AG09319 (cell line): Measurements from ENCODE around the gene NCOA7.
A peak's percentile ranks its signal among the peaks of the same experiment; 100 is the strongest.

Experiments
- DNase-seq: peaks from one replicate; pipeline ENCODE4 v3.0.0-alpha.2; 2010; ENCODE audit warnings: low read depth; ENCODE audit errors: extremely low read depth
- TF ChIP-seq, protein P1 (sequence below): IDR thresholded peaks from 2 replicates; pipeline ENCODE4 v1.5.1; 2011; ENCODE audit warnings: low read depth, mild to moderate bottlenecking, inconsistent platforms, low read length, moderate library complexity

The NCOA7 gene

DNA sequence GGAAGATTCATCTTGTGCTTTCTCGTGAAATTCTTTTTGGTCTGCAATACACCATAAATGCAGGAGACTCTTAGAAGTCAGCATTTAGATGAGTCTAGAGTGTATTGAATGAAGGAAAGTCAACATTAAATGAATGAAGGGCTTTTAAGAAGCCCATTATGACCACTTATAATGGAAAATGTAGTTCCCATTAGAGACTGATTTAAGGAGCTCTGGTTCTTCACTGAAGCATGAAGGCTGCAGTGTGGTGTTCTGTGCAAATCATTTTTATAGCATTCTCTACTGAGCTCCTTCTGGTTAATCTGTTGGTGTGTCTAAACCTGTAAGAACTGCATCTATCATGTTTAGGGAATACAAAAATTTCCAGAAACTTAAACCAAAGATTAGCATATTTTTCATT, 19.7 kb downstream of the NCOA7 start:
- no peak for DNase-seq
- TF ChIP-seq, protein P1, sequence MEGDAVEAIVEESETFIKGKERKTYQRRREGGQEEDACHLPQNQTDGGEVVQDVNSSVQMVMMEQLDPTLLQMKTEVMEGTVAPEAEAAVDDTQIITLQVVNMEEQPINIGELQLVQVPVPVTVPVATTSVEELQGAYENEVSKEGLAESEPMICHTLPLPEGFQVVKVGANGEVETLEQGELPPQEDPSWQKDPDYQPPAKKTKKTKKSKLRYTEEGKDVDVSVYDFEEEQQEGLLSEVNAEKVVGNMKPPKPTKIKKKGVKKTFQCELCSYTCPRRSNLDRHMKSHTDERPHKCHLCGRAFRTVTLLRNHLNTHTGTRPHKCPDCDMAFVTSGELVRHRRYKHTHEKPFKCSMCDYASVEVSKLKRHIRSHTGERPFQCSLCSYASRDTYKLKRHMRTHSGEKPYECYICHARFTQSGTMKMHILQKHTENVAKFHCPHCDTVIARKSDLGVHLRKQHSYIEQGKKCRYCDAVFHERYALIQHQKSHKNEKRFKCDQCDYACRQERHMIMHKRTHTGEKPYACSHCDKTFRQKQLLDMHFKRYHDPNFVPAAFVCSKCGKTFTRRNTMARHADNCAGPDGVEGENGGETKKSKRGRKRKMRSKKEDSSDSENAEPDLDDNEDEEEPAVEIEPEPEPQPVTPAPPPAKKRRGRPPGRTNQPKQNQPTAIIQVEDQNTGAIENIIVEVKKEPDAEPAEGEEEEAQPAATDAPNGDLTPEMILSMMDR: no peak

DNA sequence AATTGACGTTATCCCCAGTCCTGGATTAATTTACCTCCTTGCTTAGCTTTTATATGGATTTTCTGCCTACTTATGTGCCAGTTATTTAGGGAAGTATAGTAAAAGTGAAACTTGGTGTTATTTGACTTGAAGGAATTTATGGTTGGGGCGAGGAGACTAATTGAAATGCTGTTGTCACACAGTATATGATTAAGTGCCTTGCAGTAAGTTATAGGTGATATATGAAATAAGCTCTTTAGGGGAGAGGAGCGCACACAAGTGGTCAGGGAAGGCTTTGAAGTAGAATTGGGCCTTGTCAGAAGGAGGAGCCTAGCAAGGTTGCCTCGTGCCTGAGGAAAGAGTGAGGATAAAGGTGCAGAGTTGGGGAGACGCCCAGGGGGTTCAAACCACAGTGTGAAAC, 20.5 kb downstream of the NCOA7 start:
- TF ChIP-seq, protein P1: no peak
- DNase-seq: no peak

DNA sequence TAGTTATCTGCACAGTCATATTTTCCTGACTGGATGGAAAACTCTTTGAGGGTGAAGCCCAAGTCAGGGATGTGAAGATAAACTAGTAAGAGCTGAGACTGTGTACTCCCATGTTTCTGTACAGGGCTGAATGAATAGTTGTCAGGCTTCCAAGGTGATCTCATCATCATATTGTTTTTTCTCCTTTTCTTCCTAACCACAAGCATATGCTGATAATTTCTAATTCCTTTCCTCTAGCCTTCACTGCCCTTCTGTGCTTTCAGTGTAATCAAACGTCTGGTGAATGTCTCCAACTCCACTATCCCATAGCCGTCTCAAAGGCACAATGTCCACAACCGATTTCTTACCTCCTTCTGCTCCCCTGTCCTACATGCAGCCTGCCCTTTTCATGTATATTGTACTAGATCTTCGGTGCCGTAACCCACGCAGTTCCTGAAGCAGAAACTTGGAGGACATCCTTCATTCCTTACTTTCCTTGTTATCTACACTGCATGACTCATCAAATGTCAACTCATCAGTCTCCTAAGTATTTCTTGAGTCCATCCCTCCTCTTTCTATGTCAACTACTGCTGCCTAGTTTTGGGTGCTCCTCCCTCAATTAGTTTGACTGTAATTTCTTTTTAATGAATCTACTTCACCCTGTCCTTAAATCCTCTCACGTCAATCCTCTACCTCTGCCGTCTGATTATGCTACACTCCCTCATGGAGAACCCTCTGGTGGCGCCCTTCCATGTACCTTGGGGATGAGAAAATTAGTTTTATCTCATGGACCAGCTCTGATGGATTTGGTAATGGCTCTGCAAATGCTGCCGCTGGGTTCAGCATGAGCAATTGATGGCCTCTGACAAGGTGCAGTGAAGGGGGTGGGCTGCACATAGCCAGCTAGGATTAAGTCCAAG, 21.9 kb downstream of the NCOA7 start:
- TF ChIP-seq, protein P1: no peak
- peak; percentile 88 for DNase-seq

DNA sequence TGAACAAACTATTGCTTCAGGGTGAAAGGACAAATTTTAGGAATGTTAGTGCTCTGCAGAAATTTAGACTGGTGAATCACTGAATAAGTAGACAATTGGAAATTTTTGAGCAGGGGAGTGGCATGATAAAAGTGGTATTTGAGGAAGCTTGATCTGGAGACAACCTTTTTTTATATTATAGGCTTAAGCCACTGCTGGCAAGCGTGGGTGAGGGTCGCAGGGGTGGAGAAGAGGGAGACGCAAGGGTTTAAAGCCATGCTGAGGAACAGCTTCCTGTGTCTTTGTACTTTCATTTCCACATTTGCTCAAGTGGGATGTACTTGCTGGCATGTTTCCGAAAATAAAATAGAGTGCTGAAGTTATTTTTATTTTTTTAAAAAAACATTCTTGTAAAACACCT, 23.7 kb downstream of the NCOA7 start:
- DNase-seq: no peak
- TF ChIP-seq, protein P1: no peak

DNA sequence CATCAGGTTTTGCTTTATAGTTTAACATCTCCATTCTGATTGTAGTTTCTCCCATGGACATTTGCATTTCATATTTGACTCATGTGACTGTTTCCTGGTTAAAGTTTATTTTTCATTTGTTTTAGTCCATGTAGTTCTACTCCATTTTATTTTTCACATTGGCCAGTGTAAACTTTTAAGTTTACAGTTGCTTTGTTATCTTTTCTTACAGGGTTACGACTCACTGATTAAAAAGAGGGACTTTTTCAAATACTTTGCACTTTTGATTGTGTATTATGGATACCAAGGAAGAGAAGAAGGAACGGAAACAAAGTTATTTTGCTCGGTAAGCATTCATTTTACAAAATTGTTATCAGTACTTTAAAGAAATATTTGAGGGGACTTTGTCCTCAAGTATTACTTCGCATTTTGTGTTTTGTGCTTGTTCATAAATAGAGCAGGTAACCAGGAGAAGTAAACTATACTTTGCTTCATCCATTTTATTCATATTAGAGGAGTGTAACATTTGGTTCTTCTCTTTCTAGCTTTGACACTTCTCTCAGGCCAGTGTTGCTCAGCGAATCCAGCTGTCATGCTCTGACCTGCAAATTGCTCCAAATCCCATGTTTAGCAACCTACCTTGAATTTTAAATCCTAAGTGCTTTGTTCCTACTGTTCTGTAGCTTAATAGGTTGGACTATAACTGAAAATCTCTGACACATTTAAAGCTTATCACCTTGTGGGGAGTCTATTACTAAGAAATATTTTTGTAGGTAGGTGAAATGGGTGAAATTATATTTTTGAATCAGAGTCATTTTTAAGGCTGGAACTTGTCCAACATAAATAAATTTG, 24.5 kb downstream of the NCOA7 start:
- TF ChIP-seq, protein P1: no peak
- DNase-seq: no peak

DNA sequence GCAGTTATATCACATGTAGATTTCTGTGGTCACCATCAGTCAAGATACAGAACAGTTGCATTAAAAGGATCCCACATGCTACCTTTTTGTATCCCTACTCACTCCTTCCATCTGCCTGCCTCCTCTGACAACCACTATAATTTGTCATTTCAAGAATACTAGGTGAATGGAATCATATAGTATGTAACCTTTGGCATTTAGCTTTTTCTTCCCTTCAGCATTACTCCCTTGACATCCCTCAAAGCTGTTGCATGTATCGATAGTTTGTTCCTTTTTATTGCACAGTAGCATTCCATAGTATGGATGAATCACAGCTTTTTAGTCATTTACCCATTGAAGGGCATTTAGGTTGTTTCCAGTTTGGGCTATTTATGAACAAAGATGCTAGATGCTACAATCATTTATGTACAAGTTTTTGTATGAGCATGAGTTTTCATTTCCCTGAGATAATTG, 26.1 kb downstream of the NCOA7 start:
- TF ChIP-seq, protein P1: no peak
- no peak for DNase-seq

DNA sequence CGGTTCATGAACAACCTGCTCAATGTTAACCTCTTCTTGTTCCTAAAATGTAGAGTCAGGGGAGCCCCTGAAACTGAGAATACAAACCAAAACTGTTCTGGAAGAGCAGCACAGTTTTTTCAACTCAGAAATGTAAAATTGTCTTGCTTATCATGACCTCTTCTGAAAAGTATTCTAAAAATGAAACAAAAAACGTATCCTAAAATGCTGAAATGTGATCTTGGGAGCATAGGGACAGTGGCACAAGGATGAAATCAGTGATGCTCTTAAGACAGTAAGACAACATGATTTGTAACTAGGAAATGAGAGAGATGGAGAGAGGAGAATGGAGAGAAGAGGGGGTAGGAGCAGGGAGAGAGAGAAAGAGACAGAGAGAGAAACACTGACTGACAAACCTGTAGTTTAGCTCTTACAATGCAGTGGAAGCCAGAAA, 27.5 kb downstream of the NCOA7 start:
- TF ChIP-seq, protein P1: no peak
- no peak for DNase-seq
